ENCODE measurements around the gene AFAP1L2.

Gene AFAP1L2

GRCh38 chr10:114281006-114281405 is 123.3 kb downstream of the AFAP1L2 start:
- no peak for DNase-seq (ENCODE audit: insufficient read length)
- no peak for TF ChIP-seq POLR2A (IDR thresholded peaks at IDR 0.05; ENCODE audit: low read depth, low read length)
- no peak for TF ChIP-seq TAF1 (IDR thresholded peaks at IDR 0.05; ENCODE audit: borderline replicate concordance, low read depth, low read length)
- no peak for TF ChIP-seq POLR2AphosphoS5 (IDR thresholded peaks at IDR 0.05; ENCODE audit: low read depth, low read length)
- no peak for FAIRE-seq

GRCh38 chr10:114279901-114280644 is 124.2 kb downstream of the AFAP1L2 start:
- TF ChIP-seq POLR2AphosphoS5 (IDR thresholded peaks at IDR 0.05; ENCODE audit: low read depth, low read length) (no peak), TAF1 (IDR thresholded peaks at IDR 0.05; ENCODE audit: borderline replicate concordance, low read depth, low read length) (no peak), POLR2A (IDR thresholded peaks at IDR 0.05; ENCODE audit: low read depth, low read length) (no peak)
- DNase-seq (ENCODE audit: insufficient read length): no peak

GRCh38 chr10:114279289-114279688 is 125.0 kb downstream of the AFAP1L2 start:
- FAIRE-seq (no peak), DNase-seq (ENCODE audit: insufficient read length) (no peak)
- TF ChIP-seq POLR2A (IDR thresholded peaks at IDR 0.05; ENCODE audit: low read depth, low read length) (no peak), TAF1 (IDR thresholded peaks at IDR 0.05; ENCODE audit: borderline replicate concordance, low read depth, low read length) (no peak), POLR2AphosphoS5 (IDR thresholded peaks at IDR 0.05; ENCODE audit: low read depth, low read length) (no peak)

More at GRCh38 chr10:114279901-114280644, 124.2 kb downstream of the AFAP1L2 start:
- FAIRE-seq: no peak

GRCh38 chr10:114278884-114279191 is 125.5 kb downstream of the AFAP1L2 start:
- DNase-seq (ENCODE audit: insufficient read length) (no peak), FAIRE-seq (no peak)
- TF ChIP-seq TAF1 (IDR thresholded peaks at IDR 0.05; ENCODE audit: borderline replicate concordance, low read depth, low read length): no peak
- no peak for TF ChIP-seq POLR2AphosphoS5 (IDR thresholded peaks at IDR 0.05; ENCODE audit: low read depth, low read length)
- no peak for TF ChIP-seq POLR2A (IDR thresholded peaks at IDR 0.05; ENCODE audit: low read depth, low read length)

- FAIRE-seq (no peak), DNase-seq (ENCODE audit: insufficient read length) (no peak)
- TF ChIP-seq TAF1 (IDR thresholded peaks at IDR 0.05; ENCODE audit: borderline replicate concordance, low read depth, low read length): no peak
- TF ChIP-seq POLR2A (IDR thresholded peaks at IDR 0.05; ENCODE audit: low read depth, low read length): no peak
- no peak for TF ChIP-seq POLR2AphosphoS5 (IDR thresholded peaks at IDR 0.05; ENCODE audit: low read depth, low read length)
These were observed 126.0 kb downstream of the AFAP1L2 start for GRCh38 chr10:114278140-114278883.

- no peak for DNase-seq (ENCODE audit: insufficient read length)
- TF ChIP-seq TAF1 (IDR thresholded peaks at IDR 0.05; ENCODE audit: borderline replicate concordance, low read depth, low read length) (no peak), POLR2AphosphoS5 (IDR thresholded peaks at IDR 0.05; ENCODE audit: low read depth, low read length) (no peak), POLR2A (IDR thresholded peaks at IDR 0.05; ENCODE audit: low read depth, low read length) (no peak)
- FAIRE-seq: no peak
These were observed 127.6 kb downstream of the AFAP1L2 start for GRCh38 chr10:114276671-114277070.

- FAIRE-seq (no peak), DNase-seq (ENCODE audit: insufficient read length) (no peak)
- no peak for TF ChIP-seq TAF1 (IDR thresholded peaks at IDR 0.05; ENCODE audit: borderline replicate concordance, low read depth, low read length)
- no peak for TF ChIP-seq POLR2A (IDR thresholded peaks at IDR 0.05; ENCODE audit: low read depth, low read length)
- TF ChIP-seq POLR2AphosphoS5 (IDR thresholded peaks at IDR 0.05; ENCODE audit: low read depth, low read length): no peak
These were observed 128.2 kb downstream of the AFAP1L2 start for GRCh38 chr10:114276066-114276465.

GRCh38 chr10:114274616-114275453 is 129.5 kb downstream of the AFAP1L2 start:
- no peak for FAIRE-seq
- TF ChIP-seq POLR2A (IDR thresholded peaks at IDR 0.05; ENCODE audit: low read depth, low read length) (no peak), TAF1 (IDR thresholded peaks at IDR 0.05; ENCODE audit: borderline replicate concordance, low read depth, low read length) (no peak), POLR2AphosphoS5 (IDR thresholded peaks at IDR 0.05; ENCODE audit: low read depth, low read length) (no peak)

GRCh38 chr10:114273910-114274309 is 130.4 kb downstream of the AFAP1L2 start:
- TF ChIP-seq POLR2AphosphoS5 (IDR thresholded peaks at IDR 0.05; ENCODE audit: low read depth, low read length): no peak
- no peak for TF ChIP-seq POLR2A (IDR thresholded peaks at IDR 0.05; ENCODE audit: low read depth, low read length)
- TF ChIP-seq TAF1 (IDR thresholded peaks at IDR 0.05; ENCODE audit: borderline replicate concordance, low read depth, low read length): no peak
- DNase-seq (ENCODE audit: insufficient read length) (no peak), FAIRE-seq (no peak)

More at GRCh38 chr10:114274616-114275453, 129.5 kb downstream of the AFAP1L2 start:
- DNase-seq (ENCODE audit: insufficient read length): no peak

GRCh38 chr10:114272696-114273095 is 131.6 kb downstream of the AFAP1L2 start:
- FAIRE-seq: no peak
- no peak for TF ChIP-seq TAF1 (IDR thresholded peaks at IDR 0.05; ENCODE audit: borderline replicate concordance, low read depth, low read length)
- no peak for TF ChIP-seq POLR2A (IDR thresholded peaks at IDR 0.05; ENCODE audit: low read depth, low read length)
- no peak for TF ChIP-seq POLR2AphosphoS5 (IDR thresholded peaks at IDR 0.05; ENCODE audit: low read depth, low read length)
- DNase-seq (ENCODE audit: insufficient read length): no peak

GRCh38 chr10:114271779-114272167 is 132.5 kb downstream of the AFAP1L2 start:
- DNase-seq (ENCODE audit: insufficient read length) (no peak), FAIRE-seq (no peak)
- TF ChIP-seq POLR2A (IDR thresholded peaks at IDR 0.05; ENCODE audit: low read depth, low read length): no peak
- TF ChIP-seq POLR2AphosphoS5 (IDR thresholded peaks at IDR 0.05; ENCODE audit: low read depth, low read length): no peak
- TF ChIP-seq TAF1 (IDR thresholded peaks at IDR 0.05; ENCODE audit: borderline replicate concordance, low read depth, low read length): no peak
